ENCODE measurements around the gene PTPN3. TPM values are rescaled to one million over a fixed set of nuclear protein-coding genes. Genes with fewer than 3 reads are reported as not detected.
"Not testable (repeated sequence)": the region's sequence is repeated elsewhere in the genome, so short reads cannot be mapped to it uniquely, and the experiment has no call there.

Gene PTPN3
- polyA plus RNA-seq, 4 donors, result 42.9 to 58.5 (median 49.1) TPM

- no peak for DNase-seq (ENCODE audit: low read depth in 4 of 4, low spot score in 3 of 4)
Measured at GRCh38 chr9:109403116-109403515, 95.0 kb downstream of the PTPN3 start.

DNA sequence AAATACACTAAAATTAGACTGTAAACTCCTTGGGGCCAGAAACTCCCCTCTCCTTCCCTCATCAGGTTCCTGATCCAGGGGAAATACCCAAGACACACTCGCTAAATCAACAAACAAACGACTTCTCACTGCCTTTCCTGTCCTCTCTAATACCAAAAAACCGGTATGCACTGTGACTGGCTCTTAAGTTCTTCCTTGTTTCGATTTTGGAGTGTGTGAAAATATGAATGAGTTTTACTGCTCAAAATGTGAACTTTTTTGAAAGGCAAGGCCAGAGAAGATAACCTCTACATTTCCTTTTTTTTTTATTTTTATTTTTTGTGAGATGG, 96.2 kb downstream of the PTPN3 start:
- DNase-seq (ENCODE audit: low read depth in 4 of 4, low spot score in 3 of 4), result no peak

DNA sequence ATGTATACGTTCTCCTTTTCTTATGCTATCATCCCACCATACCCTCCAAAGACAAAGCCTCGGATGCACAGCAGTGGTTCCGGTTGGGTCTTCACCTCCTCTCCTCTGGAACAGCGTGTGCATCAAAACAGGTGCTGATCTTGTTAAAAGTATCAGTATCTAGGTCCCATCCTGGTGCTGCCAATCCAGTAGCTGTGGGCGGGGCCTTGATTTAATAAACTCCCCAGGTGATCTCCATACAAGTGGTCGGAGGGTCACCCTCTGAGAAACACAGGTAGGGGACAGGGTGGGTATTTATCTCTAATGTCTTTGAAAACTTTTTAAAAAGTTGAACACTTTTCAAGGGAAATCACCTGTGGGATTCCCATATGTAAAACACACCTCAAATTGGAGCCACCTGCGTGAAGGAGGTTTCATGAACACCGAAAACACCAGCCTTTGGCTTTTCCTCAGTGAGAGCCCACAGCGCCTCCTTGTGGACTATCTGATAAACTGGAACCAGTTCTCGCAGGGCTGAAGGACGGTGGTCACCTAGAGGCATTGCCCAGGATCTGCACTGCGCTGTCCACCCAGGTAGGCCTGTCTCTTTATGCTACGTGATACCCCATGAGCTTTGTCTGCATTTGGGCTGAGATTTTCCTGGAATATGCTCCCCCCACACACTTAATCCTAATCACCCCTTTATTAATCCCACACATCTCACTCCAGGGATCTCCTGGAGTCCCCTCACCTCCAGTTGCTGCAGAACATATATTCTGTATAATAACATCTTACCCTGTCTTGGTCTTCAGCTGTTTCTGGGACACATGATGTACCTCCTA, 96.7 kb downstream of the PTPN3 start:
- DNase-seq (ENCODE audit: low read depth in 4 of 4, low spot score in 3 of 4), result peak in 3 of 4 donors; percentile 23 to 34 (median 28)

DNA sequence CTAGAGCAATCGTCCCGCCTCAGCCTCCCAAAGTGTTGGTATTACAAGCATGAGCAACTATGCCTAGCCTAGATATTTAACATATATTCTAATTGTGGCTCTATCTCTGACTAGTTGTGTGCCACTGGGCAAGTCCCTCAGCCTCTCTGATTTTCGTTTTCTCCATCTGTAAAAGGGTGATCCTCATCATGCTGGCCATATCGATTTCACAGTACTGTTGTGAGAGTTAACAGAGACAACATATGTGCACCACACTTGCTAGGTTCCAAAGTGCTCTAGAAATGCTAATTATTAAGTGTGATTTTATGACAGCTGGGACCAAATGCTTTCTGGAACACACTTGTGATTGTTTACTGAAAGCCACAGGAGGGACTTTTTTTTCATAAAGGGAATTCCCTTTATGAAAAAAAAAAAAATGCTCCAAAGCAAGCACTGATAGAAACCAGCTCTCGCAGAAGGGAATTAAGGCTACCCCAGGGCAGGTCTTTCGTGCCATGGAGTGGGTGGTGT, 98.8 kb downstream of the PTPN3 start:
- no peak for DNase-seq (ENCODE audit: low read depth in 4 of 4, low spot score in 3 of 4)

DNA sequence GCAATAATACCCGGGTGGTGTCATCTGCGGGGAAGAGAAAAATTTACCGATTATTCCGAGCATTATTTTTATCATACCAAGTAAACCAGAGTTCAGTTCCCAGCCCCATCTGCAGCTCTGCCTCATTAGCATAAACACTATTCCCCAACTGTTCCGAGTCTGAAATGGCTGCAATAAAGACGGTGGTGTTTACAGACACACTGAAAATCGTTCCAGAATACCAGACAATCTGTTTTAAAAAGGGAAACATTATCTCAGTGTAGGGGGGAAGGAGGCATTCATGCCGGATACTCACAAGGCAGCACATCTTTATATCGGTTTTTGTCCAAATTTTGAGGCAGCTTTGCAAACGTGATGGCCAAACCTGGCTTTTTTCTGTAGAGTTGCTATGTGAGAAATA, 106.9 kb downstream of the PTPN3 start:
- no peak for DNase-seq (ENCODE audit: low read depth in 4 of 4, low spot score in 3 of 4)

GRCh38 chr9:109387856-109388255, 110.3 kb downstream of the PTPN3 start:
- DNase-seq (ENCODE audit: low read depth in 4 of 4, low spot score in 3 of 4), result no peak

- no peak for DNase-seq (ENCODE audit: low read depth in 4 of 4, low spot score in 3 of 4)
Measured at GRCh38 chr9:109387206-109387605, 110.9 kb downstream of the PTPN3 start.

DNA sequence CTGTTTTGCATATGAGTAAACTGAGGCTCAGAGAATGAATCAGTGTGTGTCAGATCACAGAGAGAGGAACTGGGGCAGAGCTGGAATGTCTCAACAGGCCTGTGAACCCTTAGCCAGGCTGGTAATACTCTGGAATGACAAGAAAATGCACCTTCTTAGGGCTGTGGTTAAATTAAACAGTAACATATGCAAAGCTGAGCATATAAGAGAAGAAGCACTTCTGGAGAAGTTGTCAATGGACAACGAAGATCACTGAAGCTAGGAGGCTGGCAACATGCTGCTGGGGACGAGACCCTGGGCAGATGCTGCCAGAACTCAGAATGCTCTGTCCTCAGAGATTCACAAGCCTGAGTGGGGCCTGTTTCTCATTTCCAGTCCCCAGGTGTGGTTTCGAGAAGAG, 112.6 kb downstream of the PTPN3 start:
- no peak for DNase-seq (ENCODE audit: low read depth in 4 of 4, low spot score in 3 of 4)

DNA sequence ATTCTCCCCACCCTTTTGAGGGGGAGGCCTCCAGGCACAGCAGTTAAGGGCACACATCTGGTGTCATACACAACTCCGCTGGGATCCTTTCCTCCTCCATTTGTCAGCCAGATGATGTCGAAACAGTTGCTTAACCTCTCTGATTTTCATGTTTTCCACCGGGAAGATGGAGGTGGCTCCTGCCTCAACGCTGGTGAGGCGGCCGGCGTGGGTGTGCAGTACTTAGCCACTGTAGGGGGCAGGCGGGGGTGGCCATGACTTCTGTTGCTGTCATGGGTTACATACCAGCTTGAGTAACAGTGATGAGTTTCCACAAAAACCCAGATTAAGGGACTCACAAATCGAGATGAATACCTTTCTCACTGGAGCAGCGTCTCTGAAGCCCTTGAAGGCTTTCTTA, 114.2 kb downstream of the PTPN3 start:
- DNase-seq (ENCODE audit: low read depth in 4 of 4, low spot score in 3 of 4), result no peak

DNA sequence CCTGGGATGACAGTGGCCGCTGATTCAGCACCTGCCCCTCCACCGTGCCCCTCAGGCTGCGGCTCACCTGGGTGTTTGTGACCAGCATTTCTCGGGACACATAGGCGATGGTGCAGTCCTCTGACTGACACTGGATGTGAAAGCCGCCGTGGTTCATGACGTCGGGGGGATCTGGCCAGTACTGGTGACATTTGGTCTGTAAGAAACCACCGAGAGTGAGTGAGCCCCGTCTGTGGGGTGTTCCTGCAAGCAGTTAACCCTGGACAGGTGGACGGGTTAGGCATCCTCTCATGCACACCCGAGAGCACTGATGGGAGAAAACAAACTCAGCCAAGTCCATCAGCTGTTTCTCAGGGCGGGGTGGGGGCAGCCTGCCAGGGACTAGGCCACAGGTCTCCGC, 114.8 kb downstream of the PTPN3 start:
- DNase-seq (ENCODE audit: low read depth in 4 of 4, low spot score in 3 of 4), result no peak

DNA sequence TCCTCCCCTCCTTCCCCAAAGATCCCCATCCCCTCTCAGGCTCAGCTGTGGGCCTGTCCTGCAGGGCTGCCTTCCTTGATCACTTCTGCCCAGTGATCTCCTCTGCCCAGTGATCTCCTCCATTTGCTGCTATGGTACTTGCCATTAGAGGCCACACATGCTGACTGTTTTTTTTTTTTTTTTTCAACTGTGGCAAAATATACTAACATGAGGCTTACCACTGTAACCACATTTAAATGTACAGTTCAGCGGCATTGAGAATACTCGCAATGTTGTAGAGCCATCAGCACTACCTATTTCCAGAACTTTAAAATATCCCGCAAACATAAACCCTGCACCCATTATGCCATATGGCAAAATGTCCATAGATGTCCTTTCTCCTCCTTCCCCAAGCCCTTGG, 115.5 kb downstream of the PTPN3 start:
- no peak for DNase-seq (ENCODE audit: low read depth in 4 of 4, low spot score in 3 of 4)

DNA sequence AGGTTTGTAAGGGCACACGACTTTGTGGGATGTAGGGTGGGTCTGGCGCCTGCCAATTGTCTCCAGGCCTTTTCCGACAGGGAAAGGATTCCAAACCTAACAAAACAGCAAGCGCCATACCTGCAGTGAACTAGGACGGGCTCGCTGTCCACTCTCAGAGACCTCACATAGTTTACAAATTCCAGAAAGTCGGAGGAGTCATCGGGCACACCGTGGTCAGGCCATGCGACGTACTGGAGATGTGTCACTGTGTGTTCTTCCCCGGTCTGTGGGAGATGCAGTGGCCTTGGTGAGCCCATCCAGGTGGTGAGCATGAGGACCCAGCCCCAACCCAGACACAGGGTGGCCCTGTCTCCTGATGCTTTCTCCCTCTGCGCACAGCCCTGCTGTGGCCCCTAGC, 115.9 kb downstream of the PTPN3 start:
- DNase-seq (ENCODE audit: low read depth in 4 of 4, low spot score in 3 of 4), result no peak

DNA sequence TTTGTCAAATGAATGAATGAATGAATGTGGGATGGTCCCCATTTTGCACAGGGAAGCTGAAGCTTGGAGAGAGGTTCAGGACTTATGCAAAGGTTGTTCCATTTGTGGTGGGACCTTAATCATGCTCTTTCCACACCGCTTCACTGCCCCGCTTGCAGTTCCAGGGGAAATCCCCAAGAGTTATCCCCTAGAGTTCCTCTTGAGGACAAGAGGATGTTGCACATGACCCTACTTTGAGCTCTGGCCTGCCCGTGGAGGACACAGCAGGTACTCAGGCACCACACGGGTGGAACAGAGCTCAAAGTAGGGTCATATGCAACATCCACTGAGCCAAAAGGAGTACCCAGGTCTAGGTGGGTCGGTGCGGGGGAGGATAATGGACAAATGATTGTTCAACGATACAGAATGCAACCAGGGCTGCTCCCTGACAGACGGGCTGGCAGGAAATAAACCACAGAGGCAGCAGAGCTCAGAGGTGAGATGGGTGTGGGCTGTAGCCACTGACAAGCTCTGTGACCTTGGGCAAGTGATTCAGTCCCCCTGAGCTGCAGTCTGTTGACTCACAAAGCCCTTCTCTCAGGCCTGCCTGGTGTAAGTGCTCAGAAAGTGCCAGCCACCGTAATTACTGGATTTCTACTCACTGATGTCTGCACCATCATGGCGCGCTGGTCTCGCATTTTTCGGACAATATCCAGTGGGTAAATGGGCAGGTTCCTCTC, 116.9 kb downstream of the PTPN3 start:
- DNase-seq (ENCODE audit: low read depth in 4 of 4, low spot score in 3 of 4), result no peak

DNA sequence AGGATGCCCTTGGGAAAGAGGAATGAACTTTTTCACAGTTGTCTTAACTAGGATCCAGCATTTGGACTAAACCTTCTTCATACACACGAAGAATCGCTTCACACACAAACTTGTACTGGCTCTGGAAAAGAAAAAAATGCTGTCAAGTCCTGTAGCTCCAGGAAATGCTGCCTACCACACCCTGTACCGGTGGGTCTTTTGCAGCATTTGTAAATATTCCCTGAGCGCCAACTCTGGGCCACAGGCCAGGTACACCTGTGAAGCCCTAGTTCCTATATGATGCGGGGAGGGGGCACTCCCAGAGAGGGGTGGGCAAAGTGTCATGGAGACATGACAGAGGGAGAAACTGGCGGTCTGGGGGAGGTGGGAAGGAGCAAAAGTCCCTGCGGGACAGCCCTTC, 118.6 kb downstream of the PTPN3 start:
- no peak for DNase-seq (ENCODE audit: low read depth in 4 of 4, low spot score in 3 of 4)

- DNase-seq (ENCODE audit: low read depth in 4 of 4, low spot score in 3 of 4), result no peak
Measured at GRCh38 chr9:109378316-109378715, 119.8 kb downstream of the PTPN3 start.

GRCh38 chr9:109372246-109372645, 125.9 kb downstream of the PTPN3 start:
- no peak for DNase-seq (ENCODE audit: low read depth in 4 of 4, low spot score in 3 of 4)

- no peak for DNase-seq (ENCODE audit: low read depth in 4 of 4, low spot score in 3 of 4)
Measured at GRCh38 chr9:109371374-109371773, 126.7 kb downstream of the PTPN3 start.

GRCh38 chr9:109369285-109369684, 128.8 kb downstream of the PTPN3 start:
- no peak for DNase-seq (ENCODE audit: low read depth in 4 of 4, low spot score in 3 of 4)

- DNase-seq (ENCODE audit: low read depth in 4 of 4, low spot score in 3 of 4), result no peak
Measured at GRCh38 chr9:109360771-109361170, 137.3 kb downstream of the PTPN3 start.

DNA sequence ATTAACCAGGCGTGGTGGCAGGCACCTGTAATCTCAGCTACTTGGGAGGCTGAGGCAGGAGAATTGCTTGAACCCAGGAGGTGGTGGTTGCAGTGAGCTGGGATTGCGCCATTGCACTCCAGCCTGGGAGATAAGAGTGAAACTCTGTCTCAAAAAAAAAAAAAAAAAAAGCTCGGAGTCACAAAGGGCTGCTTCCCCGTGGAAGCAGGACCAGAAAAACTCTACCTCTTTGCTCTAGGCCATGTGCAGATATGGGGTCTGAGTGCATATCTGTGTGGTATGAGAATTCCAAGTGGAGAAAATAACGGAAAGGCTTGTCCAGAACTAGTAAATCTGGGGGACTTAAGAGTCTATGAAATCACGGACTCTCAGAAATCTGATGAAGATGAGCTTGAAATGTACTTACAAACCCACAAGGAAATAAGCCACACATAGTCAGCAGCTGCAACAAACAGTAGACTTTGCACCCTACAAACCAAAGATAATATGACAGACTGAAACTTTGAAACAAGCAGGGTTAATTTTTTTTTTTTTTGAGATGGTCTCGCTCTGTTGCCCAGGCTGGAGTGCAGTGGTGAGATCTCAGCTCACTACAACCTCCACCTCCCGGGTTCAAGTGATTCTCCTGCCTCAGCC, 139.0 kb downstream of the PTPN3 start:
- not testable (repeated sequence) for DNase-seq (ENCODE audit: low read depth in 4 of 4, low spot score in 3 of 4)

- no peak for DNase-seq (ENCODE audit: low read depth in 4 of 4, low spot score in 3 of 4)
Measured at GRCh38 chr9:109355564-109356297, 142.4 kb downstream of the PTPN3 start.

Measured in right renal pelvis (tissue), 4 donors.